PC-3 (cell line): ENCODE measurements around the gene CRIM1. TPM values are rescaled to one million over a fixed set of nuclear protein-coding genes. Genes with fewer than 3 reads are reported as not detected.
A peak's percentile ranks its signal among the peaks of the same experiment; 100 is the strongest.

Source experiments
- ATAC-seq: fragments of 200-7000 bp; cut with Tn5 transposase; 2 replicates; pipeline ENCODE4 v1.9.1; 2020; ENCODE audit warnings: mild to moderate bottlenecking, moderate library complexity
- BruUV-seq: library from RNA; stranded (reverse); fragments of 400-500 nt; replicated peaks from 2 replicates; lab custom pipeline; 2021; lab: Mats Ljungman, UMichigan
- CTCF ChIA-PET: fragments of 300-600 bp; sonication (Branson Sonifier 250); formaldehyde crosslinking; loops from one replicate; lab custom pipeline; 2022; ENCODE audit warnings: antibody characterized with exemption; lab: Charles Lee
- POLR2A ChIA-PET: fragments of 300-600 bp; sonication (Branson Sonifier 250); formaldehyde crosslinking; loops from one replicate; lab custom pipeline; 2022; ENCODE audit warnings: antibody characterized with exemption; ENCODE audit not compliant: unreplicated experiment; lab: Charles Lee
- DNase-seq: peaks from one replicate; pipeline ENCODE4 v3.0.0-alpha.2; 2015
- H2AFZ ChIP-seq: fragments of 300-600 bp; sonication (generic); 2 replicates; pipeline ENCODE4 v1.6.0; 2016; ENCODE audit warnings: antibody characterized with exemption, low read length
- H3F3A ChIP-seq: fragments of 300-600 bp; sonication (generic); one replicate; pipeline ENCODE4 v1.6.0; 2017; ENCODE audit warnings: antibody characterized with exemption, low read length, control low read depth, mild to moderate bottlenecking; ENCODE audit not compliant: unreplicated experiment
- H3K27ac ChIP-seq: fragments of 300-600 bp; sonication (generic); 2 replicates; pipeline ENCODE4 v1.5.1; 2016; ENCODE audit warnings: mild to moderate bottlenecking, low read length
- H3K27me3 ChIP-seq: fragments of 300-600 bp; sonication (generic); 2 replicates; pipeline ENCODE4 v1.6.1; 2016; ENCODE audit warnings: low read length, mixed read lengths
- H3K36me3 ChIP-seq: fragments of 300-600 bp; sonication (generic); 2 replicates; pipeline ENCODE4 v1.6.1; 2016; ENCODE audit warnings: low read depth, mixed run types, low read length, mixed read lengths
- H3K4me1 ChIP-seq: fragments of 300-600 bp; sonication (generic); 2 replicates; pipeline ENCODE4 v1.5.1; 2016; ENCODE audit warnings: low read length; ENCODE audit not compliant: insufficient read depth
- H3K4me2 ChIP-seq: fragments of 300-600 bp; sonication (generic); 2 replicates; pipeline ENCODE4 v1.6.0; 2016; ENCODE audit warnings: low read length
- H3K4me3 ChIP-seq: fragments of 300-600 bp; sonication (generic); 2 replicates; pipeline ENCODE4 v1.5.1; 2016; ENCODE audit warnings: mild to moderate bottlenecking, low read length, mixed read lengths
- H3K79me2 ChIP-seq: fragments of 300-600 bp; sonication (generic); 2 replicates; pipeline ENCODE4 v1.6.1; 2017; ENCODE audit warnings: low read length, mixed read lengths
- H3K9ac ChIP-seq: fragments of 300-600 bp; sonication (generic); 2 replicates; pipeline ENCODE4 v1.6.0; 2016; ENCODE audit warnings: mild to moderate bottlenecking, low read length
- H3K9me2 ChIP-seq: fragments of 300-600 bp; sonication (generic); replicated peaks from 2 replicates; pipeline ENCODE4 v1.6.1; 2016; ENCODE audit warnings: mixed run types, low read length, mixed read lengths
- H3K9me3 ChIP-seq: fragments of 300-600 bp; sonication (generic); 2 replicates; pipeline ENCODE4 v1.6.1; 2016; ENCODE audit warnings: low read length, mixed read lengths
- H4K20me1 ChIP-seq: fragments of 300-600 bp; sonication (generic); 2 replicates; pipeline ENCODE4 v1.6.1; 2016; ENCODE audit warnings: low read length, mixed read lengths
- EZH2 ChIP-seq: fragments of 300-600 bp; sonication (generic); IDR thresholded peaks from one replicate; pipeline ENCODE4 v1.6.1; 2017; ENCODE audit warnings: antibody characterized with exemption, mild to moderate bottlenecking, low read length; ENCODE audit not compliant: unreplicated experiment
- EZH2phosphoT487 ChIP-seq: fragments of 300-600 bp; sonication (generic); IDR thresholded peaks from 2 replicates; pipeline ENCODE4 v1.6.1; 2018; ENCODE audit warnings: mild to moderate bottlenecking, antibody characterized with exemption, low read length, borderline replicate concordance
- intact Hi-C: fragments of 100-400 bp; cut with micrococcal nuclease; formaldehyde crosslinking; loops from 2 replicates; pipeline ENCODE4 v1.9.0; 2023
- total RNA-seq: library from RNA; depleted of rRNA; stranded (reverse); fragments of >200 nt; gene quantifications from 2 replicates; pipeline ENCODE4 v1.2.3, GENCODE V29; 2014
- TF ChIP-seq, protein P1 (sequence below): fragments of 300-600 bp; sonication (generic); conservative IDR thresholded peaks from 2 replicates; pipeline ENCODE4 v1.5.1; 2017; ENCODE audit warnings: antibody characterized with exemption, low read depth, mild to moderate bottlenecking, low read length

CRIM1 gene
- total RNA-seq, 1 experiment from 2014 or later, result 70.7 TPM

DNA sequence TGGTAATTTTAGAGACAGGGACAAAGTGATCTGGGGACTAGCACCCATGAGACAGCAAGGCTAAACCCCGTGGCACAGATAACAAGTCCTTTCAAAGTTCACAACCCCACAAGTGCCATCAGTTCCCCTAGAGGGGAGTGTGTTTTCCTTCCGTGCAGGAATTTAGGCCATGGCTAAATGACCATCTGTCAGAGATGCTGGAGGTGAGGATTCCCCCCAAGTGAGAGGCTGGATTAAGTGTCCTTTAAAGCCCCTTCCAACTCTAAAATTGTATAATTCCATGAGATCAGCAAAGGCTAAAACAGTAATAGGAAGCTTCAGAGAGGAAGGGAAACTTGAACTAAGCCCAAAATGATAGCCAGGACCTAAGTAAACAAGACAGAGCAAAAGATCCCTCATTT is 233.7 kb downstream of the CRIM1 start:
- Histone ChIP-seq H3K4me3 (no peak overlapping the region), H3K9ac (no peak overlapping the region), H2AFZ (no peak overlapping the region), H3K9me3 (no peaks in the 10 kb centered on the region), H3K79me2 (peaks cover 59% of the 10 kb centered on the region), H3K4me1 (no peaks in the 10 kb centered on the region), H3K27me3 (no peaks in the 10 kb centered on the region), H3F3A (no peaks in the 10 kb centered on the region), H3K4me2 (no peak overlapping the region), H3K27ac (no peak overlapping the region), H3K36me3 (peaks cover 28% of the 10 kb centered on the region), H4K20me1 (no peaks in the 10 kb centered on the region), H3K9me2 (no peaks in the 10 kb centered on the region)
- POLR2A ChIA-PET, result no interaction called here
- TF ChIP-seq, protein P1, sequence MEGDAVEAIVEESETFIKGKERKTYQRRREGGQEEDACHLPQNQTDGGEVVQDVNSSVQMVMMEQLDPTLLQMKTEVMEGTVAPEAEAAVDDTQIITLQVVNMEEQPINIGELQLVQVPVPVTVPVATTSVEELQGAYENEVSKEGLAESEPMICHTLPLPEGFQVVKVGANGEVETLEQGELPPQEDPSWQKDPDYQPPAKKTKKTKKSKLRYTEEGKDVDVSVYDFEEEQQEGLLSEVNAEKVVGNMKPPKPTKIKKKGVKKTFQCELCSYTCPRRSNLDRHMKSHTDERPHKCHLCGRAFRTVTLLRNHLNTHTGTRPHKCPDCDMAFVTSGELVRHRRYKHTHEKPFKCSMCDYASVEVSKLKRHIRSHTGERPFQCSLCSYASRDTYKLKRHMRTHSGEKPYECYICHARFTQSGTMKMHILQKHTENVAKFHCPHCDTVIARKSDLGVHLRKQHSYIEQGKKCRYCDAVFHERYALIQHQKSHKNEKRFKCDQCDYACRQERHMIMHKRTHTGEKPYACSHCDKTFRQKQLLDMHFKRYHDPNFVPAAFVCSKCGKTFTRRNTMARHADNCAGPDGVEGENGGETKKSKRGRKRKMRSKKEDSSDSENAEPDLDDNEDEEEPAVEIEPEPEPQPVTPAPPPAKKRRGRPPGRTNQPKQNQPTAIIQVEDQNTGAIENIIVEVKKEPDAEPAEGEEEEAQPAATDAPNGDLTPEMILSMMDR, result no peak
- CTCF ChIA-PET, result no interaction called here
- ATAC-seq, result no peak
- intact Hi-C loops, result no loop called here
- no peak for DNase-seq
- BruUV-seq, result no TSS peak

DNA sequence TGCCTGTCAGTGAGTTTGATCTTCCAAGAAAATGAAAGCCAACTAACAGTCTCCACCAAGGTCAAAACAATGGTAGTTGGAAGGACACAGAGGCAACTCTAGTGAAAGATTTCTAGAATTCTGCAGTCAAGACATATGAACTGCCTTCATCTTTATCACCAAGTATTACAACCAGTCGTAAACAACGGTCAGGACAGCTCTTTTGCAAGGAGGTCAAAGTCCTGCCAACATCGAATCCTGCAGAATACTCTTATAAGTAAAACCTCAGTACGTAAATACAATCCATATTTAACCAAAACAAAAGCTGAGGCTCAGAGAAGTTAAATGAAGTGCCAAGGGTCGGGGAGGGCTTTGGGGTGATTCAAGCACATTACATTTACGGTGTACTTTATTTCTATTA is 239.3 kb downstream of the CRIM1 start:
- ATAC-seq, result no peak
- POLR2A ChIA-PET, result no interaction called here
- CTCF ChIA-PET, result no interaction called here
- H3K9me3 ChIP-seq, result no peaks in the 10 kb centered on the region
- peaks cover 72% of the 10 kb centered on the region for H3K79me2 ChIP-seq
- H3K4me3 ChIP-seq, result no peak overlapping the region
- BruUV-seq, result no TSS peak
- no peak overlapping the region for H3K27ac ChIP-seq
- no peaks in the 10 kb centered on the region for H3F3A ChIP-seq
- TF ChIP-seq EZH2phosphoT487, result no peak
- no peak for TF ChIP-seq EZH2
- TF ChIP-seq, protein P1, result no peak
- intact Hi-C loops, result loop anchor here (5.0 kb wide), 1 partner anchor 67 kb away; no protein-coding TSS in a partner anchor
- H4K20me1 ChIP-seq, result no peaks in the 10 kb centered on the region
- H3K36me3 ChIP-seq, result peaks cover 9% of the 10 kb centered on the region
- H3K4me2 ChIP-seq, result no peak overlapping the region
- no peak overlapping the region for H2AFZ ChIP-seq
- H3K4me1 ChIP-seq, result peaks cover 20% of the 10 kb centered on the region
- no peak for DNase-seq
- no peaks in the 10 kb centered on the region for H3K27me3 ChIP-seq
- H3K9me2 ChIP-seq, result no peaks in the 10 kb centered on the region
- H3K9ac ChIP-seq, result no peak overlapping the region

DNA sequence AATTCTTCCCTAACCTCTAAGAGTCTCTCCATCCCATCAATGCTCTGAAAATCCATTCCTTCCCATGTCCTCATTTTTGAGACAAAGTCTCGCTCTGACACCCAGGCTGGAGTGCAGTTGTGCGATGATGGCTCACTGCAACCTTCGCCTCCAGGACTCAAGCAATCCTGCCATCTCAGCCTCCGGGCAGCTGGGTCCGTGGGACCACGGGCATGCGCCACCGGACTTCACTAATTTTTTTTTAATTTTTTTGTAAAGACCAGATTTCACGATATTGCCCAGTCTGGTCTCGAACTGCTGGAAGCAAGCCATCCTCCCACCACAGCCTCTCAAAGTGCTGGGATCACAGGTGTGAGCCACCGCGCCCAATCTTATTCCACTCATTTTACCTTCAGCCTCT is 240.8 kb downstream of the CRIM1 start:
- Histone ChIP-seq H3K9ac (no peak overlapping the region), H3K36me3 (peaks cover 7% of the 10 kb centered on the region), H3K27ac (no peak overlapping the region), H3K4me3 (peak overlapping the region; percentile 89), H3K9me3 (no peaks in the 10 kb centered on the region), H4K20me1 (no peaks in the 10 kb centered on the region), H3K9me2 (no peaks in the 10 kb centered on the region), H3K4me1 (peaks cover 20% of the 10 kb centered on the region), H2AFZ (no peak overlapping the region), H3K27me3 (no peaks in the 10 kb centered on the region), H3K79me2 (peaks cover 56% of the 10 kb centered on the region), H3K4me2 (peak overlapping the region; percentile 78), H3F3A (no peaks in the 10 kb centered on the region)
- TF ChIP-seq EZH2, result no peak
- TF ChIP-seq EZH2phosphoT487, result no peak
- TF ChIP-seq, protein P1, result no peak
- ATAC-seq (no peak), DNase-seq (no peak)
- ChIA-PET POLR2A (no interaction called here), CTCF (no interaction called here)
- BruUV-seq, result no TSS peak
- intact Hi-C loops, result loop anchor here (5.0 kb wide), 1 partner anchor 66 kb away; no protein-coding TSS in a partner anchor
